K562 (cell line): ENCODE measurements around the gene TENM3. TPM values are rescaled to one million over a fixed set of nuclear protein-coding genes. Genes with fewer than 3 reads are reported as not detected.

Source experiments
- ATAC-seq: fragments of 200-7000 bp; cut with Tn5 transposase; 3 replicates; pipeline ENCODE4 v1.9.1; 2020; ENCODE audit warnings: moderate library complexity
- BruUV-seq: library from RNA; stranded (reverse); fragments of 400-500 nt; replicated peaks from 2 replicates; lab custom pipeline; 2021; lab: Mats Ljungman, UMichigan
- CTCF ChIA-PET: fragments of 300-600 bp; formaldehyde crosslinking; extraction: SDS; loops from one replicate; lab custom pipeline; 2021; ENCODE audit warnings: low intra/inter-chr PET ratio; lab: Yijun Ruan, JAX
- POLR2A ChIA-PET: fragments of 300-600, 350-650 bp; sonication (Branson Sonifier 250); formaldehyde crosslinking; extraction: SDS; loops from one replicate; lab custom pipeline; 2021; ENCODE audit warnings: antibody characterized with exemption, inconsistent platforms; lab: Yijun Ruan, JAX
- DNase-seq, 4 experiments: peaks; one replicate each; pipeline versions ENCODE4 v3.0.0 to v3.0.0-alpha.2; 2011 to 2018; ENCODE audit warnings: low spot score in 3 of 4, mixed read lengths in 3 of 4; ENCODE audit errors: extremely low read depth in 1 of 4
- FAIRE-seq: peaks from 2 replicates; lab custom pipeline; 2011; peaks lifted over from hg19 to GRCh38; lab: Jason Lieb, UNC
- H2AFZ ChIP-seq: 2 replicates; pipeline ENCODE4 v1.6.0; 2011; ENCODE audit warnings: low read depth, low read length, control low read depth, inconsistent platforms
- H3K27ac ChIP-seq: fragments of 200-600 bp; 3 replicates; pipeline ENCODE4 v1.8.0; 2011; ENCODE audit warnings: low read depth, mild to moderate bottlenecking, control low read depth, inconsistent platforms, low read length, moderate library complexity, mixed read lengths; ENCODE audit errors: extremely low read depth
- H3K27me3 ChIP-seq, 2 experiments: fragments of 300-600 bp in 1 of 2; 2 replicates in 1 of 2; 3 replicates in 1 of 2; pipeline versions ENCODE4 v1.6.0 to v1.8.0; 2011; ENCODE audit warnings: inconsistent platforms in 2 of 2, low read length in 2 of 2, mild to moderate bottlenecking in 1 of 2, mixed read lengths in 1 of 2, moderate library complexity in 1 of 2; ENCODE audit not compliant: control insufficient read depth in 2 of 2, insufficient read depth in 2 of 2
- H3K36me3 ChIP-seq: fragments of 300-600 bp; 3 replicates; pipeline ENCODE4 v1.8.0; 2011; ENCODE audit warnings: mild to moderate bottlenecking, low read length, inconsistent platforms; ENCODE audit not compliant: control insufficient read depth, insufficient read depth
- H3K4me1 ChIP-seq, 2 experiments: fragments of 200-600 bp in 1 of 2; replicated peaks in 1 of 2; 2 replicates in 1 of 2; 3 replicates in 1 of 2; pipeline versions ENCODE4 v1.5.1 to v1.8.0; 2011; ENCODE audit warnings: inconsistent platforms in 2 of 2, low read length in 2 of 2, mild to moderate bottlenecking in 1 of 2, mixed read lengths in 1 of 2, moderate library complexity in 1 of 2; ENCODE audit not compliant: control insufficient read depth in 2 of 2, insufficient read depth in 2 of 2
- H3K4me2 ChIP-seq: 2 replicates; pipeline ENCODE4 v1.6.1; 2011; ENCODE audit warnings: low read length, control low read depth, inconsistent platforms, mixed read lengths; ENCODE audit not compliant: insufficient read depth
- H3K4me3 ChIP-seq: fragments of 200-600 bp; sonication (generic), shearing (Covaris generic); 2 replicates; pipeline ENCODE4 v1.5.1; 2016; ENCODE audit warnings: control low read depth, inconsistent platforms
- H3K79me2 ChIP-seq: fragments of 200-600 bp; 3 replicates; pipeline ENCODE4 v1.8.0; 2011; ENCODE audit warnings: low read length, inconsistent platforms; ENCODE audit not compliant: control insufficient read depth, insufficient read depth
- H3K9ac ChIP-seq, 2 experiments: 2 replicates each; pipeline versions ENCODE4 v1.6.0 to v1.6.1; 2011; ENCODE audit warnings: low read depth in 2 of 2, low read length in 2 of 2, control low read depth in 1 of 2, inconsistent platforms in 1 of 2, mild to moderate bottlenecking in 1 of 2, mixed read lengths in 1 of 2; ENCODE audit not compliant: insufficient read depth in 1 of 2
- H3K9me1 ChIP-seq: one replicate; pipeline ENCODE4 v1.6.0; 2011; ENCODE audit warnings: inconsistent platforms, mild to moderate bottlenecking, low read length, moderate library complexity; ENCODE audit not compliant: control insufficient read depth, insufficient read depth
- H3K9me3 ChIP-seq: replicated peaks from 2 replicates; pipeline ENCODE4 v1.5.1; 2011; ENCODE audit warnings: low read depth, low read length, inconsistent platforms; ENCODE audit not compliant: control insufficient read depth, insufficient read depth
- H4K20me1 ChIP-seq: replicated peaks from 2 replicates; pipeline ENCODE4 v1.6.1; 2011; ENCODE audit warnings: low read length, inconsistent platforms, mixed read lengths; ENCODE audit not compliant: control insufficient read depth, insufficient read depth
- ELF4 ChIP-seq: fragments of 450-650 bp; formaldehyde crosslinking; IDR thresholded peaks from 2 replicates; pipeline ENCODE4 v1.4.0; 2022; ENCODE audit warnings: missing genetic modification characterization
- FIP1L1 ChIP-seq: fragments of 200-400 bp; formaldehyde crosslinking; IDR thresholded peaks from 2 replicates; pipeline ENCODE4 v1.6.1; 2018; ENCODE audit warnings: mild to moderate bottlenecking, low read depth, low read length; ENCODE audit not compliant: poor library complexity, severe bottlenecking
- JUN ChIP-seq, 2 experiments: sonication (generic) in 1 of 2; formaldehyde crosslinking in 1 of 2; IDR thresholded peaks; 2 replicates each; pipeline versions ENCODE4 v1.6.1 to v1.8.0; 2012 to 2022; ENCODE audit warnings: borderline replicate concordance in 2 of 2, mild to moderate bottlenecking in 2 of 2, improper control_type of control experiment in 1 of 2, low read depth in 1 of 2, low read length in 1 of 2, missing genetic modification reagents in 1 of 2
- KAT2B ChIP-seq: IDR thresholded peaks from one replicate; pipeline ENCODE4 v1.6.1; 2012; ENCODE audit warnings: low read depth, mild to moderate bottlenecking, control low read depth, inconsistent platforms, low read length, moderate library complexity
- MAFG ChIP-seq: fragments of 450-650 bp; conservative IDR thresholded peaks from 2 replicates; pipeline ENCODE4 v1.6.1; 2016; ENCODE audit warnings: missing genetic modification characterization, missing compliant biosample characterization
- SMARCB1 ChIP-seq: IDR thresholded peaks from 2 replicates; pipeline ENCODE4 v1.6.1; 2011; ENCODE audit warnings: improper control_type of control experiment, low read depth; ENCODE audit not compliant: insufficient read length
- ZNF143 ChIP-seq: sonication (generic); formaldehyde crosslinking; IDR thresholded peaks from 2 replicates; pipeline ENCODE4 v1.9.0; 2022; ENCODE audit warnings: mild to moderate bottlenecking, missing genetic modification reagents
- ZNF668 ChIP-seq: fragments of 250-450 bp; sonication (Bioruptor Pico); IDR thresholded peaks from 2 replicates; pipeline ENCODE4 v1.8.0; 2022; ENCODE audit warnings: mild to moderate bottlenecking, inconsistent platforms
- WGBS: fragments of 100-300 bp; shearing (Covaris generic); methylation state at CpG from one replicate; pipeline ENCODE4 v1.1.6; 2016; ENCODE audit warnings: low coverage, mixed read lengths; ENCODE audit not compliant: insufficient coverage; ENCODE audit errors: missing lambda C conversion rate; 5-methylcytosine and 5-hydroxymethylcytosine counted together
- in situ Hi-C: fragments of 300-500 bp; cut with MboI; formaldehyde crosslinking; loops from 4 replicates; pipeline ENCODE4 v1.15.0; 2018; ENCODE audit warnings: inconsistent platforms, mixed read lengths
- intact Hi-C: fragments of 100-400 bp; cut with micrococcal nuclease; formaldehyde crosslinking; loops from 2 replicates; pipeline ENCODE4 v1.14.2; 2022
- polyA plus RNA-seq, 8 experiments: library from polyadenylated mRNA; depleted of rRNA in 4 of 8; stranded (reverse) in 5 of 8; unstranded in 3 of 8; fragments of >200 nt; fragmentation: Nextera tagmentation in 2 of 8; fragmentation: Illumina TruSeq in 1 of 8; extraction: Ambion mirVana in 2 of 8; extraction: Trizol in 1 of 8; gene quantifications; 2 replicates each; pipeline versions ENCODE4 v1.2.1 to v1.2.3, GENCODE V29; 2011 to 2014; ENCODE audit warnings: inconsistent platforms in 1 of 8, missing spikeins in 1 of 8
- total RNA-seq, 7 experiments: library from RNA; depleted of rRNA in 6 of 7; stranded (reverse); fragments of >200 nt in 6 of 7; fragmentation: Illumina TruSeq in 2 of 7; extraction: Trizol in 2 of 7; gene quantifications; 2 replicates each; pipeline versions ENCODE4 v1.2.1 to v1.2.3, GENCODE V29; 2011 to 2021; ENCODE audit warnings: low replicate concordance in 1 of 7
- TF ChIP-seq, protein P1 (sequence below): fragments of 450-650 bp; IDR thresholded peaks from 2 replicates; pipeline ENCODE4 v1.6.1; 2016; ENCODE audit warnings: low read depth
- TF ChIP-seq, protein P2 (sequence below): sonication (generic); formaldehyde crosslinking; IDR thresholded peaks from 2 replicates; pipeline ENCODE4 v1.8.0; 2022; ENCODE audit warnings: mild to moderate bottlenecking, missing genetic modification reagents

The TENM3 gene
- total and polyA plus RNA-seq, 9 of the 15 experiments (the other 6 are each of a cell fraction or from before 2014, with no cell fraction given) = 0.01 to 0.02 TPM; not detected in 7

DNA sequence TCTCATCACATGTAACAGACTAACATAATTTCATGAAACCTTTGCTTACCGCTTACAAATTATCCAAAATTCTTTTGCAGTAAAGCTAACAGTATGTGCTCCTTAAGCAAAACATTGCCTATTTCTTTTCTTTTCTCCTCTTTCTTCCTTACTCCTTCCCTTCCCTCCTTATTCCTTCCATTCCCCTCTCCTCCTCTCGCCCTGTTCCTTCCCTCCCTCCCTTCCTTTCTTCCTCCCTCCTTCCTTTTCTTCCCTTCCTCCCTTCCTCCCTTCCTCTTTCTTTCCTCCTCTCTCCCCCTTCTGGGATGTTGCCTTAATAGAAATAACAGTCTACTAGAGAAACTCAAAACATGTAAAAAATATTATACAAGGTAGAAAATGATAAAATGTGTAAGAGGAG lies 246.4 kb downstream of the TENM3 start:
- Histone ChIP-seq H2AFZ (no peak overlapping the region), H3K9me3 (no peaks in the 10 kb centered on the region), H3K4me3 (no peak overlapping the region), H3K79me2 (no peaks in the 10 kb centered on the region), H3K27ac (no peak overlapping the region), H3K27me3 (no peaks in the 10 kb centered on the region), H4K20me1 (no peaks in the 10 kb centered on the region), H3K4me2 (no peak overlapping the region), H3K9me1 (no peaks in the 10 kb centered on the region), H3K36me3 (no peaks in the 10 kb centered on the region), H3K9ac (no peak overlapping the region), H3K4me1 (no peaks in the 10 kb centered on the region)
- POLR2A ChIA-PET = no interaction called here
- no TSS peak for BruUV-seq
- ATAC-seq (no peak), FAIRE-seq (no peak), DNase-seq (no peak)
- intact Hi-C loops (no loop called here), in situ Hi-C loops (no loop called here)
- CTCF ChIA-PET = no interaction called here
- WGBS = 3% methylated on average over 2 of the region's 2 CpGs
- TF ChIP-seq SMARCB1 (no peak), ZNF668 (no peak), MAFG (tag) (no peak), ZNF143 (no peak), ELF4 (no peak), KAT2B (no peak), JUN (IDR thresholded peaks at IDR 0.05; ENCODE audit: borderline replicate concordance, low read depth, low read length) (no peak), JUN (CRISPR knock-in tag; IDR thresholded peaks at IDR 0.05; ENCODE audit: borderline replicate concordance) (no peak), FIP1L1 (no peak)
- TF ChIP-seq, protein P1, sequence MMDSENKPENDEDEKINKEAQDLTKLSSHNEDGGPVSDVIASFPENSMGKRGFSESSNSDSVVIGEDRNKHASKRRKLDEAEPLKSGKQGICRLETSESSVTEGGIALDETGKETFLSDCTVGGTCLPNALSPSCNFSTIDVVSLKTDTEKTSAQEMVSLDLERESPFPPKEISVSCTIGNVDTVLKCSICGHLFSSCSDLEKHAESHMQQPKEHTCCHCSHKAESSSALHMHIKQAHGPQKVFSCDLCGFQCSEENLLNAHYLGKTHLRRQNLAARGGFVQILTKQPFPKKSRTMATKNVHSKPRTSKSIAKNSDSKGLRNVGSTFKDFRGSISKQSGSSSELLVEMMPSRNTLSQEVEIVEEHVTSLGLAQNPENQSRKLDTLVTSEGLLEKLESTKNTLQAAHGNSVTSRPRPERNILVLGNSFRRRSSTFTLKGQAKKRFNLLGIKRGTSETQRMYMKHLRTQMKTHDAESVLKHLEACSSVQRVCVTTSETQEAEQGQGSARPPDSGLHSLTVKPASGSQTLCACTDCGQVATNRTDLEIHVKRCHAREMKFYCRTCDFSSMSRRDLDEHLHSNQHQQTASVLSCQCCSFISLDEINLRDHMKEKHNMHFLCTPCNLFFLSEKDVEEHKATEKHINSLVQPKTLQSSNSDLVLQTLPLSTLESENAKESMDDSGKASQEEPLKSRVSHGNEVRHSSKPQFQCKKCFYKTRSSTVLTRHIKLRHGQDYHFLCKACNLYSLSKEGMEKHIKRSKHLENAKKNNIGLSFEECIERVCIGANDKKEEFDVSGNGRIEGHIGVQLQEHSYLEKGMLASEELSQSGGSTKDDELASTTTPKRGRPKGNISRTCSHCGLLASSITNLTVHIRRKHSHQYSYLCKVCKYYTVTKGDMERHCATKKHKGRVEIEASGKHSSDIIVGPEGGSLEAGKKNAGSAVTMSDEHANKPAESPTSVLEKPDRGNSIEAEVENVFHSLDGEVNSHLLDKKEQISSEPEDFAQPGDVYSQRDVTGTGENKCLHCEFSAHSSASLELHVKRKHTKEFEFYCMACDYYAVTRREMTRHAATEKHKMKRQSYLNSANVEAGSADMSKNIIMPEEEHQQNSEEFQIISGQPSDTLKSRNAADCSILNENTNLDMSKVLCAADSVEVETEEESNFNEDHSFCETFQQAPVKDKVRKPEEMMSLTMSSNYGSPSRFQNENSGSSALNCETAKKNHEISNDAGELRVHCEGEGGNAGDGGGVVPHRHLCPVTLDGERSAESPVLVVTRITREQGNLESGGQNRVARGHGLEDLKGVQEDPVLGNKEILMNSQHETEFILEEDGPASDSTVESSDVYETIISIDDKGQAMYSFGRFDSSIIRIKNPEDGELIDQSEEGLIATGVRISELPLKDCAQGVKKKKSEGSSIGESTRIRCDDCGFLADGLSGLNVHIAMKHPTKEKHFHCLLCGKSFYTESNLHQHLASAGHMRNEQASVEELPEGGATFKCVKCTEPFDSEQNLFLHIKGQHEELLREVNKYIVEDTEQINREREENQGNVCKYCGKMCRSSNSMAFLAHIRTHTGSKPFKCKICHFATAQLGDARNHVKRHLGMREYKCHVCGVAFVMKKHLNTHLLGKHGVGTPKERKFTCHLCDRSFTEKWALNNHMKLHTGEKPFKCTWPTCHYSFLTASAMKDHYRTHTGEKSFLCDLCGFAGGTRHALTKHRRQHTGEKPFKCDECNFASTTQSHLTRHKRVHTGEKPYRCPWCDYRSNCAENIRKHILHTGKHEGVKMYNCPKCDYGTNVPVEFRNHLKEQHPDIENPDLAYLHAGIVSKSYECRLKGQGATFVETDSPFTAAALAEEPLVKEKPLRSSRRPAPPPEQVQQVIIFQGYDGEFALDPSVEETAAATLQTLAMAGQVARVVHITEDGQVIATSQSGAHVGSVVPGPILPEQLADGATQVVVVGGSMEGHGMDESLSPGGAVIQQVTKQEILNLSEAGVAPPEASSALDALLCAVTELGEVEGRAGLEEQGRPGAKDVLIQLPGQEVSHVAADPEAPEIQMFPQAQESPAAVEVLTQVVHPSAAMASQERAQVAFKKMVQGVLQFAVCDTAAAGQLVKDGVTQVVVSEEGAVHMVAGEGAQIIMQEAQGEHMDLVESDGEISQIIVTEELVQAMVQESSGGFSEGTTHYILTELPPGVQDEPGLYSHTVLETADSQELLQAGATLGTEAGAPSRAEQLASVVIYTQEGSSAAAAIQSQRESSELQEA = no peak
- TF ChIP-seq, protein P2, sequence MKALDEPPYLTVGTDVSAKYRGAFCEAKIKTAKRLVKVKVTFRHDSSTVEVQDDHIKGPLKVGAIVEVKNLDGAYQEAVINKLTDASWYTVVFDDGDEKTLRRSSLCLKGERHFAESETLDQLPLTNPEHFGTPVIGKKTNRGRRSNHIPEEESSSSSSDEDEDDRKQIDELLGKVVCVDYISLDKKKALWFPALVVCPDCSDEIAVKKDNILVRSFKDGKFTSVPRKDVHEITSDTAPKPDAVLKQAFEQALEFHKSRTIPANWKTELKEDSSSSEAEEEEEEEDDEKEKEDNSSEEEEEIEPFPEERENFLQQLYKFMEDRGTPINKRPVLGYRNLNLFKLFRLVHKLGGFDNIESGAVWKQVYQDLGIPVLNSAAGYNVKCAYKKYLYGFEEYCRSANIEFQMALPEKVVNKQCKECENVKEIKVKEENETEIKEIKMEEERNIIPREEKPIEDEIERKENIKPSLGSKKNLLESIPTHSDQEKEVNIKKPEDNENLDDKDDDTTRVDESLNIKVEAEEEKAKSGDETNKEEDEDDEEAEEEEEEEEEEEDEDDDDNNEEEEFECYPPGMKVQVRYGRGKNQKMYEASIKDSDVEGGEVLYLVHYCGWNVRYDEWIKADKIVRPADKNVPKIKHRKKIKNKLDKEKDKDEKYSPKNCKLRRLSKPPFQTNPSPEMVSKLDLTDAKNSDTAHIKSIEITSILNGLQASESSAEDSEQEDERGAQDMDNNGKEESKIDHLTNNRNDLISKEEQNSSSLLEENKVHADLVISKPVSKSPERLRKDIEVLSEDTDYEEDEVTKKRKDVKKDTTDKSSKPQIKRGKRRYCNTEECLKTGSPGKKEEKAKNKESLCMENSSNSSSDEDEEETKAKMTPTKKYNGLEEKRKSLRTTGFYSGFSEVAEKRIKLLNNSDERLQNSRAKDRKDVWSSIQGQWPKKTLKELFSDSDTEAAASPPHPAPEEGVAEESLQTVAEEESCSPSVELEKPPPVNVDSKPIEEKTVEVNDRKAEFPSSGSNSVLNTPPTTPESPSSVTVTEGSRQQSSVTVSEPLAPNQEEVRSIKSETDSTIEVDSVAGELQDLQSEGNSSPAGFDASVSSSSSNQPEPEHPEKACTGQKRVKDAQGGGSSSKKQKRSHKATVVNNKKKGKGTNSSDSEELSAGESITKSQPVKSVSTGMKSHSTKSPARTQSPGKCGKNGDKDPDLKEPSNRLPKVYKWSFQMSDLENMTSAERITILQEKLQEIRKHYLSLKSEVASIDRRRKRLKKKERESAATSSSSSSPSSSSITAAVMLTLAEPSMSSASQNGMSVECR (CRISPR knock-in tag) = no peak
